GM18867 (cell line): ENCODE data around the gene COP1.
"Not testable (repeated sequence)": the region's sequence is repeated elsewhere in the genome, so short reads cannot be mapped to it uniquely, and the experiment has no call there.

Experiments used
- ATAC-seq: cut with Tn5 transposase; IDR thresholded peaks from one replicate; pipeline ENCODE4 v1.9.1; 2021; ENCODE audit warnings: mild to moderate bottlenecking, moderate library complexity; ENCODE audit not compliant: unreplicated experiment

The COP1 gene

DNA sequence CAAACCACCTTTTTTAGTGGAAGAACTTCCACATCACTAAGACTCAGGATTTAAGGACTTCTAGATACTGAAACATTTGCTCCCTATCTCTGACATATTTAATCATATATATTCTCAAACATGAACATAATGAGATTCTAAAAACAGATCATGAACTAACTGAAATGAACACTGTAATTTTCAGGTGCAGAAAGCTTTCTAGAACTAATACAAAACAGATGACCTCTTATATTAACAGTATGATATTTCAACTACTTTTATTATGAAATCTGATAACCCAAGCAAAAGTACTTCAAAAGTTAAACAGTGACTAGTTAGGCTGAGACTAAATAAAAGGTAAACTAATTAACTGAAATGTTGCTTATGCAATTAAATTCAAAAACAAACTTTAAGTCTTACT is 157.5 kb downstream of the COP1 start:
- ATAC-seq = no peak

DNA sequence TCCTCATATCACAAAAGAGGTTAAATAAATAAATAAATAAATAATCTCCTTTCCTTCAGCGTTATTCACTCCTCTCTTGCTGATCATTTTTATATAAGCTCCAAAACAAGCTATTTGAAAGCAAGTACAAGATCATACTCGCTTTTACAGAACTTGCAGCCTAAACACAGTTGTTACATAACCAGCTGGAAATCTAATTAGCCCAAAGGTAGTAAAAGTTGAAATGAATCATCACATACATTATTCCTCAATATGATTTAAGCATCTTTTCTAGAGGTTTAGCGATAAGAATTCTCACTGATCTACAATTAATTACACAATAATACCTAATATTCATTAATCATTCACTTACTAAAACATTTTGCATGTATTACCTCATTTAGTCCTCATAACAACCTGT is 160.2 kb downstream of the COP1 start:
- no peak for ATAC-seq

DNA sequence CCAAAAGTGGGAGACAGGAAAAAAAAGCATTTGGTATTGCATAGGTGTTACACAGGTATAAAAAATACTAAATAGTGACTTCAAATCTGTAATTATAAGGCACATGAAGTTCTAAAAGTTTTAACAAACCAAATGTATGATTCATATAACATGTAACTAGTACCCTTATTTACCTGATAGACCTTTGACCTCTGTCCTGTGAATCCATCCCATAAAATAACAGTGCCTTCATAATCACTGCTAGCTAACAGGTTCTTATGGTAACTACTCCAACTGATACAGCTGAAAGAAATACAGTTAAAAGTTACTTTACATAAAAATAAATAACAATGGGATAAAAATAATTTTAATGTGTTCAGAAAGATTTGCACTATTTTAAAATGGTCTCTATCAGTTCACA is 163.5 kb downstream of the COP1 start:
- ATAC-seq = no peak

DNA sequence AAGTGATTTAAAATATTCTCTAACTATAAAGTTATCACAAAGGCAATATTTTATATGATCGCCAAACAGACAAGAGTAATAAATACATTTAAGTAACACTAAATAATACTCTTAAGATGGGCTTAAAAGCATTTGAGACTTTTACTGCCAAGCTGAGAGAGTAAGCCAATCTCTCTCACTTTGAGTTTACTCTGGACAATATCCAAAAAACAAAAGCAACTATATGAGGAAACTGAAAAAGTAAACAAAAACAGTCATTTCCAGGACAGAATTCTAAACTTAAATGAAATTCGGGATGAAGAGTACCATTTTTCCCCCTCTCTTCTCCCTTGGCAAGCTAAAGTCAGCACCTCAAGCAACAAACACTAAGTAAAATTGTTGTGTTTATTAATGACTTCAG is 173.2 kb downstream of the COP1 start:
- no peak for ATAC-seq

DNA sequence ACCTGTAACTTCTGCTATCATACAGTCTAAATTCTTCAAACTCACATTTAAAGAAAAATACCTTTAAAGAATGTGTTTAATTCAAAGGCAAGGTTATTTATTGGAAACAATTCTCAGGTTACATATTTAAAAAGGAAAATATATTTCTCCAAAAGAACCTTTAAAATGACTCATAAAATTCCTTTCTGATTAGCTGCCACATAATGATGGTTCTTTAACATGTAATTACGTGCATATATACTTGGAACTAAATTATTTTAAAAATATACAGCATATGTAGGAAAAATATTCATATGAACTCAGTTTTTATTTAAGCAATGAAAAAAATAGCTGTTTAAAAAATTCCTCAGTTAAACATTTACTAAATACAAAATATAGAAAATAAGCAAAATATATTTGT is 173.6 kb downstream of the COP1 start:
- no peak for ATAC-seq

DNA sequence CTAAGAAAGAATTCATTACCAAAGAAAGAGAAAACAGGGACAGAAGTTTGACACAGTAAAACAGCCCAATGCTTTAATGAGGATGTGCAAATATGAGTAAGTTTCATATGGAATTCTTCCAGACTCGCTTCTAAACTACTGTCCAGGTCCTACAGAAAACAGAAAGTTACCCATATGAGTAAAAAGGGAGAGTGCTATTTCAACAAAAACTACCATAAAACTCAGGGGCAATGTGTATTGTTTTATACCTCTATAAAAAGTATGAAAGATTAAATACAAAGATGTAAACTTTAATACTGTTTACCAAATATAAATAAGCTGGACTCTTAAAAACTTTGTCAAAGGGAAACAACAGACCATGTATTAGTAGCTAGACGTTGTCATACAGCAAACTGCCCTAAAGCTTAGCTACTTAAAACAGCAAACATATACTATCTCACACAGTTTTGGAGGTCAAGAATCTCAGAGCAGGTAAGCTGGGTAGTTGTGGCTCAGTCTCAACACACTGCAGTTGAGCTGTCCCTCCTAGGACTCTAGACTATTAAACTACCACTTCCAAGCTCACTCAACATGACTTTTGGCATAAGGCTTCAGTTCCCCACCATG is 174.9 kb downstream of the COP1 start:
- ATAC-seq = no peak

DNA sequence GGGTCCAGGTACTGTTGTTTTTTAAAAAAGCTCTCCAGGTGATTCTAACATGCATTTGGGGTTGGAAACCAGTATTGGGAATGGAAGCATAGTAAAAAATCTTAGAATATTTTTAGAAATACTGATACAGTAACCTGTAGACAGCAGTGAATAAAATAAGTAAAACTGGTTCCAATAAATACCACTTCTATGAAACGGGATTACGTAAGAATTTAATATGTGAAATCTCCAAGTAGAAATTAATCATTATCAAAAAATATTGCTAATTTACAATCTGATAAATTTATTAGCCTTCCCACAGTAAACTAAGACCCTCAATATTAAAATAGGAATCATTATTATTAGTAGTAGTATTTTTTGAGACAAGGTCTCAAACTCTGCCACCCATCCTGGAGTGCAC is 177.5 kb downstream of the COP1 start:
- no peak for ATAC-seq

DNA sequence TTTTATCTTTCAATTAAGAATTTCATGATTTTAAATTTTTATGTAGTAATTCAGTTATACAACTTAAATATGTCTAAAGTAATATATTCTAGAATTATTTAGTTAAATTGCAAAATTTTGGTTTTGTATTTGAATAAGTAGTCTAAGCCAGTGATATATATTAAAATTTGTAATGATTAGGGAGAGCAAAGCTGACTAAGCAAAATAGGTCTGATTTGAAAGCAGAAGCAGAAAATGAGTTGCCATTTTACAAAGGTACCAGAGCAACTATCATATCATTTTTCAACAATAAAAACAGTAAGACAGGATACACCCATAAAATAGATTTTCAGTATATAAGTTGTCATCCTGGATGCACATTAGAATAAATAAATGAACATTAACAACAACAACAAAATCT is 177.9 kb downstream of the COP1 start:
- ATAC-seq = no peak

DNA sequence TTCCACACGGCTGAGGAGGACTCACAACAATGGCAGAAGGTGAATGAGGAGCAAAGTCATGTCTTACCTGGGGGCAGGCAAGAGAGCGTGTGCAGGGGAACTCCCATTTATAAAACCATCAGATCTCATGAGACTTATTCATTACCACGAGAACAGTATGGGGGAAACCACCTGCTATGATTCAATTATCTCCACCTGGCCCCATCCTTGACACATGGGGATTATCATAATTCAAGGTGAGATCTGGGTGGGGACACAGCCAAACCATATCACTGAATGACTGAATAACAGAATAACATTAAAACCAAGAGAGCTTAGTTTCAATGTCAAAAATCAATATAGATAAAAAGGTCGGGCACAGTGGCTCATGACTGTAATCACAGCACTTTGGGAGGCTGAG is 179.2 kb downstream of the COP1 start:
- ATAC-seq = not testable (repeated sequence)

DNA sequence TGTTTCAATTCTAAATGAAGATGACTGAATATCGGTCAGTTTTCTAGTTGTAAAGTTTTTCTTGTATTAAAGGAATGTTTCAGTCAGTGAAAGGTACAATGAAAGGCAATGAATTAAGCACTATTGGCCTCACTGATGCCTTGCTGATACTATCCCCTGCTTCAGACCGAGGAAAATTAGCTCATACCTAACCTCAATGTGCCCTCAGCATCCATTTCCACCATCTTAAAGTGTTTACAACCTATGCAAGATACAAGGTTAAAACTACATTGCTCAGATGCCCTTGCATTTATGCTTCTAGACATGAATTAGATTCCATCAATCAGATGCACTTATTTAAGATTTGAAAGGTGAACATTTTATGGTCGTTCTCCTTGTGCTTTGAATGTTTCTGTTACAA is 184.5 kb downstream of the COP1 start:
- no peak for ATAC-seq

DNA sequence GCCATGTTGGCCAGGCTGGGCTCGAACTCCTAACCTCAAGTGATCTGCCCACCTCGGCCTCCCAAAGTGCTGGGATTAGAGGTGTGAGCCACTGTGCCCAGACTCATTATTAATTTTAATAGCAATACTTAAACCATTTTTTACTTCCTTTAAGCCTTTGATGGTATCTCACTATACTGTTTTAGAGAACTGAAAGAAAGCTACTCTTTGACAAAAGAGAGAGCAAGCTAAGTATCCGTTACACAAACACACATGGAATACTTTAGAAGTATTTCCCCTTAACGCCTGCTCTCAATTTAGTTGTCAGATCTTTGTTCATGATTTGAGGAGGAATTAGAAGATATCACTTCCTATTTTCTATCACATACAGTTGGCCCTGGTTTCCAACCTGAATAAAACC is 189.4 kb downstream of the COP1 start:
- ATAC-seq = no peak

DNA sequence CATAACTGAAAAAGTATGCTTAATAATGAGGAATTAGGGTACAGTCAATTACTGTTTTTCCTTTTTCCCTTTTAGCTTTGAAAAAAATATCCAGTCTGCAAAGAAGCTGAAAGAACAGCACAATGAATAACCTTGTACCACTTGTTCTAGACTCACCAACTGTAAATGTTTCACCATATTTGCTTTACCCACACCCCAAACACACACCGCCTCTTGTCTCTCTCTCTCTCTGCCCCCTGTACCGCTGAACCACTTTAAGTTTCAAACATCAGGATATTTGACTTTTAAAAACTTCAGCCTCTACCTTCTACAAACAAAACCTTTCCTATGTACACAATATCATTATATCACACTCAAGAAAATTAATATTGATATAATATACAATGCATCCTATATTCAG is 197.1 kb downstream of the COP1 start:
- ATAC-seq = no peak

DNA sequence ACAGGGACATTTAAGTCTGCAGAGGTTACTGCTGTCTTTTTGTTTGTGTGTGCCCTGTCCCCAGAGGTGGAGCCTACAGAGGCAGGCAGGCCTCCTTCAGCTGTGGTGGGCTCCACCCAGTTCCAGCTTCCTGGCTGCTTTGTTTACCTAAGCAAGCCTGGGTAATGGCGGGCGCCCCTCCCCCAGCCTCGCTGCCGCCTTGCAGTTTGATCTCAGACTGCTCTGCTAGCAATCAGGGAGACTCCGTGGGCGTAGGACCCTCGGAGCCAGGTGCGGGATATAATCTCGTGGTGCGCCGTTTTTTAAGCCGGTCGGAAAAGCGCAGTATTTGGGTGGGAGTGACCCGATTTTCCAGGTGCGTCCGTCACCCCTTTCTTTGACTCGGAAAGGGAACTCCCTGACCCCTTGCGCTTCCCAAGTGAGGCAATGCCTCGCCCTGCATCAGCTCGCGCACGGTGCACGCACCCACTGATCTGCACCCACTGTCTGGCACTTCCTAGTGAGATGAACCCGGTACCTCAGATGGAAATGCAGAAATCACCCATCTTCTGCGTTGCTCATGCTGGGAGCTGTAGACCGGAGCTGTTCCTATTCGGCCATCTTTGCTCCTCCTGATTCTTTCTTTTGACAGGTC is 199.2 kb downstream of the COP1 start:
- not testable (repeated sequence) for ATAC-seq

DNA sequence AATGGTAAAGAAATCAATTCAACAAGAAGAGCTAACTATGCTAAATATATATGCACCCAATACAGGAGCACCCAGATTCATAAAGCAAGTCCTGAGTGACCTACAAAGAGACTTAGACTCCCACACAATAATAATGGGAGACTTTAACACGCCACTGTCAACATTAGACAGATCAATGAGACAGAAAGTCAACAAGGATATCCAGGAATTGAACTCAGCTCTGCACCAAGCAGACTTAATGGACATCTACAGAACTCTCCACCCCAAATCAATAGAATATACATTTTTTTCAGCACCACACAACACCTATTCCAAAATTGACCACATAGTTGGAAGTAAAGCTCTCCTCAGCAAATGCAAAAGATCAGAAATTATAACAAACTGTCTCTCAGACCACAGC is 212.4 kb downstream of the COP1 start:
- ATAC-seq = not testable (repeated sequence)

DNA sequence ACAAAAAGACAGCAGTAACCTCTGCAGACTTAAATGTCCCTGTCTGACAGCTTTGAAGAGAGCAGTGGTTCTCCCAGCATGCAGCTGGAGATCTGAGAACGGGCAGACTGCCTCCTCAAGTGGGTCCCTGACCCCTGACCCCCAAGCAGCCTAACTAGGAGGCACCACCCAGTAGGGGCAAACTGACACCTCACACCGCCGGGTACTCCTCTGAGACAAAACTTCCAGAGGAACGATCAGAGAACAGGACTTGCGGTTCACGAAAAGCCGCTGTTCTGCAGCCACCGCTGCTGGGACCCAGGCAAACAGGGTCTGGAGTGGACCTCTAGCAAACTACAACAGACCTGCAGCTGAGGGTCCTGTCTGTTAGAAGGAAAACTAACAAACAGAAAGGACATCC is 214.3 kb downstream of the COP1 start:
- not testable (repeated sequence) for ATAC-seq

DNA sequence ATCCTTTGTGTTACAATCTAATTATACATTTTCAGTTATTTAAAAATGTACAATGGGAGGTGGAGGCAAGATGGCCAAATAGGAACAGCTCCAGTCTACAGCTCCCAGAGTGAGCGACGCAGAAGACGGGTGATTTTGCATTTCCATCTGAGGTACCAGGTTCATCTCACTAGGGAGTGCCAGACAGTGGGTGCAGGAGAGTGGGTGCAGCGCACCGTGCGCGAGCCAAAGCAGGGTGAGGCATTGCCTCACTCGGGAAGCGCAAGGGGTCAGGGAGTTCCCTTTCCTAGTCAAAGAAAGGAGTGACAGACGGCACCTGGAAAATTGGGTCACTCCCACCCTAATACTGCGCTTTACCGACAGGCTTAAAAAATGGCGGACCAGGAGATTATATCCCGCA is 214.9 kb downstream of the COP1 start:
- ATAC-seq = not testable (repeated sequence)

DNA sequence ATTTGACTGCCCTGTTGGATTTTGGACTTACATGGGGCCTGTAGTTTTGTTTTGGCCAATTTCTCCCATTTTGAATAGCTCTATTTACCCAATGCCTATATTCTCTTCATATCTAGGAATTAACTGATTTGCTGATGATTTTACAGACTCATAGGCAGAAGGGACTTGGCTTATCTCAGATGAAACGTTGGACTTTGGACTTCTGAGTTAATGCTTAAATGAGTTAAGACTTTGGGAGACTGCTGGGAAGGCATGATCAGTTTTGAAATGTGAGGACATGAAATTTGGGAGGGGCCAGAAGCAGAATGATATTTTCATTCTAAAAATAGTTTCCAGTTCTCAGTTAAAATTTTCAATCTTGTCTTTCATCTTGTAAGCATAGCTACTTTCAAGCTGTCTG is 222.3 kb downstream of the COP1 start:
- no peak for ATAC-seq

DNA sequence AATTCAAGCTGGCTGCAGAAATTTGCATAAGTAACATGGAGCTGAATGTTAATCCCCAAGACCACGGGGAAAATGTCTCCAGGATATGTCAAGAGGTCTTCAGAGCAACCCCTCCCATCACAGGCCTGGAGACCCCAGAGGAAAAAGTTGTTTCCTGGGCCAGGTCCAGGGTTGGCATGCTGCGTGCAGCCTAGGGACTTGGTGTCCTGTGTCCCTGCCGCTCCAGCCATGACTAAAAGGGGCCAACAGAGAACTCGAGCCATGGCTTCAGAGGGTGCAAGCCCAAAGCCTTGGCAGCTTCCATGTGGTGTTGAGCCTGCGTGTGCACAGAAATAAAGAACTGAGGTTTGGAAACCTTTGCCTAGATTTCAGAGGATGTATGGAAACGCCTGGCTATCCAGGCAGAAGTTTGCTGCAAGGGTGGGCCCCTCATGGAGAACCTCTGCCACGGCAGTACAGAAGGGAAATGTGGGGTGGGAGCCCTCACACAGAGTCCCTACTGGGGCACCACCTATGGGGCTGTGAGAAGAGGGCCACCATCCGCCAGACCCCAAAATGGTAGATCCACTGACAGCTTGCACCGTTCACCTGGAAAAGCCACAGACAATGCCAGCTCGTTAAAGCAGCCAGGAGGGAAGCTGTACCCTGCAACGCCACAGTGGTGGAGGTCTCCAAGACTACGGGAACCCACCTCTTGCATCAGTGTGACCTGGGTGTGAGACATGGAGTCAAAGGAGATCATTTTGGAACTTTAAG is 222.9 kb downstream of the COP1 start:
- no peak for ATAC-seq

DNA sequence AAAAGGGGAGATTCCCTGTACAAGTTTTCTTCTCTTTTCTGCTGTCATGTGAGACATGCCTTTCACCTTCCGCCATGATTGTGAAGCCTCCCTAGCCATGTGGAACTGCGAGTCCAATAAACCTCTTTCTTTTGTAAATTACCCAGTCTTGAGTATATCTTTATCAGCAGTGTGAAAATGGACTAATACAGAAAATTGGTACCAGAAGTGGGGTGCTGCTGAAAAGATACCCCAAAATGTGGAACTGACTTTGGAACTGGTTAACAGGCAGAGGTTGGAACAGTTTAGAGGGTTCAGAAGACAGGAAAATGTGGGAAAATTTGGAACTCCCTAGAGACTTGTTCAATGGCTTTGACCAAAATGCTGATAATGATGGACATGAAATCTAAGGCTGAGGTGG is 223.7 kb downstream of the COP1 start:
- ATAC-seq = not testable (repeated sequence)

DNA sequence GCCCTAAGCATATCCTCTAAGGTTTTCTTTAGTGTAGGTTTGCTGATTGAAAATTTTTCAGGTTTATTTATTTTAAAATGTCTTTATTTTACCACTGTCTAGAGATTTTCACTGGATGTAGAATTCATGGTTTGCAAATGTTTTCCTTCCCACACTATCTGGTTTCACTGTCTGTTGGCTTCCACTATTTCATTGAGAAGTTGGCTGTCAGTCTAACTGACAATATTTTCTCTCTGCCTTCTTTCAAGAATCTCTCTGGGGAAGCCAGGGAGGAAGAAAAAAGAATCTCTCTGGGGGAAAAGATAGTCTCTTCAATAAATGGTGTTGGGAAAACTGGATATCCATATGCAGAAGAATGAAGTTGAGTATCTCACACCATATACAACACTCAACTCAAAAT is 226.0 kb downstream of the COP1 start:
- no peak for ATAC-seq

DNA sequence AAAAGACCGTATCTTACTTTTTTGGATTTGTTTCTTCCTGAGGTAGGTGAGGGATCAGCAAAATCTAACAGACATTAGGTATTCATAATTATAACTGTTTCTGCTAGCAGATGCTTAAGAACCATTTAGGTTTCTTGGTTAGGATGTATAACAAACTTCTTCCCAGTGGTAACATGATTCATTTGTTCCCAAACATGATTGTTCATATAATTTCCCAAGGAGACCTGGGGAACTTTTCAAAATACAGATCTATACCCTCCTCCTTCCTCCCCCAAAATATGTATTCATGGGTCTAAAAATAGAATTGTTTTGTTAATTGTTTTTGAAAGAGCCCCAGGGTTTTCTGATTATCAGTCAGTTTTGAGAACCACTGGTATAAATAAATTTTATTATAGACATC is 228.2 kb downstream of the COP1 start:
- ATAC-seq = no peak

DNA sequence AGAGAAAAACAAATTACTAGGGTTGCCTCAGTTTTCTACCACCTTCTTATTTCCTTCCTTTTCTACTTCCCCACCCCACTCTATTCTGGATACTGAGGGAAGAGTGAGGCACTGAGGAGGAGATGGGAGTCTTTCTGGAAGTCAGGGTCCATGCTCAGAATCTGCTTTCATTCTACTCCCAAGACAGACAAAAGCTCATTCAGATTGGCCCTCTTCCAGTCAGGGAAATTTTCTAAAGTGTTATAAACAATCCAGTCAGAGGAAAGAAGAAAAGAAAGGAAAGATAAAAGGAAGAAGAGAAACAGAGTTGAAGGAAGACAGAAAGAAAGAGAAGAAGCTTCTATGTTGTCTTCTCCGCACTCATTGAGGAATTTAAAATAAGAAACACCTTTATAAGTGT is 228.6 kb downstream of the COP1 start:
- ATAC-seq = no peak
